HUDEP-2 (cell line): ENCODE data around the gene MVD.

ENCODE experiments used
- DNase-seq, 76 experiments: peaks; one replicate each; lab custom pipeline; 2025; ENCODE audit not compliant: unreplicated experiment in 76 of 76; lab: John Stamatoyannopoulos, UW

MVD gene

GRCh38 chr16:88697831-88698615 lies 35.1 kb upstream of the MVD start:
- DNase-seq, result no peak

- no peak for DNase-seq
These were observed 34.4 kb upstream of the MVD start for GRCh38 chr16:88697116-88697830.

- DNase-seq, result no peak
These were observed 33.5 kb upstream of the MVD start for GRCh38 chr16:88696441-88696840.

- no peak for DNase-seq
These were observed 32.9 kb upstream of the MVD start for GRCh38 chr16:88695753-88696152.

GRCh38 chr16:88695218-88695617 lies 32.3 kb upstream of the MVD start:
- no peak for DNase-seq

- no peak for DNase-seq
These were observed 31.6 kb upstream of the MVD start for GRCh38 chr16:88694221-88695087.

GRCh38 chr16:88693420-88694177 lies 30.7 kb upstream of the MVD start:
- no peak for DNase-seq

GRCh38 chr16:88692861-88693260 lies 30.0 kb upstream of the MVD start:
- no peak for DNase-seq

GRCh38 chr16:88691924-88692560 lies 29.2 kb upstream of the MVD start:
- DNase-seq, result peak in 14 of 76 experiments; percentile 14 to 52 (median 30)

- DNase-seq, result no peak
These were observed 28.4 kb upstream of the MVD start for GRCh38 chr16:88691129-88691813.

- no peak for DNase-seq
These were observed 27.6 kb upstream of the MVD start for GRCh38 chr16:88690341-88691128.

- peak in 74 of 76 experiments; percentile 6 to 93 (median 84) for DNase-seq
These were observed 25.3 kb upstream of the MVD start for GRCh38 chr16:88688013-88688778.

- DNase-seq, result peak in 4 of 76 experiments; percentile 27 to 37 (median 32)
These were observed 24.8 kb upstream of the MVD start for GRCh38 chr16:88687676-88688012.

- no peak for DNase-seq
These were observed 24.3 kb upstream of the MVD start for GRCh38 chr16:88687254-88687576.

- DNase-seq, result peak in 58 of 76 experiments; percentile 8 to 81 (median 56)
These were observed 23.8 kb upstream of the MVD start, which contains the start of gene SNAI3 for GRCh38 chr16:88686439-88687253. SNAI3 (minus strand) TSS chr16:88686507; CDS start chr16:88686406, 101 bp downstream.

GRCh38 chr16:88686062-88686438 lies 23.2 kb upstream of the MVD start:
- DNase-seq, result peak in 2 of 76 experiments; percentile 8 to 9
